SK-N-MC (cell line): ENCODE results near the gene TRPV6.

ENCODE experiments used
- DNase-seq: peaks from one replicate; pipeline ENCODE4 v3.0.0-alpha.2; 2011; ENCODE audit warnings: low read depth, low spot score
- H3K27ac ChIP-seq: fragments of 200-600 bp; sonication (generic); 2 replicates; pipeline ENCODE4 v1.5.1; 2016; ENCODE audit warnings: mixed run types
- H3K36me3 ChIP-seq: fragments of 200-600 bp; sonication (generic); 2 replicates; pipeline ENCODE4 v1.6.1; 2017; ENCODE audit warnings: antibody characterized with exemption, low read length, mixed read lengths; ENCODE audit not compliant: insufficient read depth
- H3K4me3 ChIP-seq: fragments of 200-600 bp; sonication (generic); 2 replicates; pipeline ENCODE4 v1.5.1; 2016
- H3K9ac ChIP-seq: fragments of 200-600 bp; sonication (generic); 2 replicates; pipeline ENCODE4 v1.8.0; 2017; ENCODE audit warnings: mixed run types, mixed read lengths; ENCODE audit not compliant: insufficient read length
- H3K9me3 ChIP-seq: fragments of 200-600 bp; sonication (generic); 2 replicates; pipeline ENCODE4 v1.6.1; 2017; ENCODE audit warnings: low read depth, mild to moderate bottlenecking, antibody characterized with exemption, low read length, moderate library complexity, mixed read lengths
- EZH2 ChIP-seq: fragments of 200-600 bp; sonication (generic); IDR thresholded peaks from one replicate; pipeline ENCODE4 v1.6.1; 2017; ENCODE audit warnings: antibody characterized with exemption
- FOXP2 ChIP-seq: optimal IDR thresholded peaks from 2 replicates; pipeline ENCODE3; 2011; ENCODE audit warnings: mild to moderate bottlenecking, moderate library complexity; ENCODE audit not compliant: insufficient read depth; ENCODE audit errors: extremely low read length, control extremely low read depth
- POLR2AphosphoS5 ChIP-seq: IDR thresholded peaks from 2 replicates; pipeline ENCODE4 v1.6.1; 2012; ENCODE audit warnings: mild to moderate bottlenecking, low read depth, low read length, borderline replicate concordance

TRPV6 gene

GRCh38 chr7:142894112-142894984 is 8.8 kb upstream of the TRPV6 start:
- DNase-seq = no peak
- H3K36me3 ChIP-seq = no peaks in the 10 kb centered on the region
- H3K9ac ChIP-seq = no peak overlapping the region
- H3K27ac ChIP-seq = no peak overlapping the region
- H3K4me3 ChIP-seq = no peak overlapping the region
- H3K9me3 ChIP-seq = no peaks in the 10 kb centered on the region
- TF ChIP-seq POLR2AphosphoS5 = no peak
- no peak for TF ChIP-seq EZH2
- no peak for TF ChIP-seq FOXP2

GRCh38 chr7:142892951-142893350 is 7.4 kb upstream of the TRPV6 start:
- Histone ChIP-seq H3K9me3 (no peaks in the 10 kb centered on the region), H3K36me3 (no peaks in the 10 kb centered on the region), H3K4me3 (no peak overlapping the region), H3K27ac (no peak overlapping the region), H3K9ac (no peak overlapping the region)
- DNase-seq = no peak
- TF ChIP-seq FOXP2 = no peak
- TF ChIP-seq EZH2 = no peak

- no peak for TF ChIP-seq EZH2
- TF ChIP-seq FOXP2 = no peak
- TF ChIP-seq POLR2AphosphoS5 = no peak
- Histone ChIP-seq H3K9me3 (no peaks in the 10 kb centered on the region), H3K36me3 (no peaks in the 10 kb centered on the region), H3K27ac (no peak overlapping the region), H3K9ac (no peak overlapping the region), H3K4me3 (no peak overlapping the region)
- DNase-seq = no peak
Observed at GRCh38 chr7:142891490-142892082, 6.0 kb upstream of the TRPV6 start.

- Histone ChIP-seq H3K9me3 (no peaks in the 10 kb centered on the region), H3K4me3 (no peak overlapping the region), H3K9ac (no peak overlapping the region), H3K27ac (no peak overlapping the region), H3K36me3 (no peaks in the 10 kb centered on the region)
- no peak for TF ChIP-seq FOXP2
- TF ChIP-seq EZH2 = no peak
- TF ChIP-seq POLR2AphosphoS5 = no peak
- DNase-seq = no peak
Observed at GRCh38 chr7:142890874-142891485, 5.4 kb upstream of the TRPV6 start.

- DNase-seq = no peak
- Histone ChIP-seq H3K36me3 (no peaks in the 10 kb centered on the region), H3K27ac (no peak overlapping the region), H3K9ac (no peak overlapping the region), H3K9me3 (no peaks in the 10 kb centered on the region), H3K4me3 (no peak overlapping the region)
- TF ChIP-seq EZH2 (no peak), POLR2AphosphoS5 (no peak), FOXP2 (no peak)
Observed at GRCh38 chr7:142889816-142890215, 4.3 kb upstream of the TRPV6 start.

GRCh38 chr7:142887282-142888015 is 1.9 kb upstream of the TRPV6 start:
- H3K36me3 ChIP-seq = no peaks in the 10 kb centered on the region

GRCh38 chr7:142886866-142887265 is 1.3 kb upstream of the TRPV6 start:
- DNase-seq = no peak
- Histone ChIP-seq H3K36me3 (no peaks in the 10 kb centered on the region), H3K9me3 (no peaks in the 10 kb centered on the region), H3K27ac (no peak overlapping the region), H3K4me3 (no peak overlapping the region), H3K9ac (no peak overlapping the region)
- TF ChIP-seq FOXP2 (no peak), EZH2 (no peak), POLR2AphosphoS5 (no peak)

More at GRCh38 chr7:142887282-142888015, 1.9 kb upstream of the TRPV6 start:
- no peak for DNase-seq
- Histone ChIP-seq H3K9me3 (no peaks in the 10 kb centered on the region), H3K4me3 (no peak overlapping the region), H3K27ac (no peak overlapping the region), H3K9ac (no peak overlapping the region)
- TF ChIP-seq POLR2AphosphoS5 = no peak
- TF ChIP-seq EZH2 = no peak
- TF ChIP-seq FOXP2 = no peak

GRCh38 chr7:142884286-142884640 is 1.3 kb downstream of the TRPV6 start:
- H3K4me3 ChIP-seq = no peak overlapping the region
- no peak overlapping the region for H3K27ac ChIP-seq
- no peak overlapping the region for H3K9ac ChIP-seq
- no peaks in the 10 kb centered on the region for H3K36me3 ChIP-seq
- H3K9me3 ChIP-seq = no peaks in the 10 kb centered on the region
- TF ChIP-seq EZH2 (no peak), POLR2AphosphoS5 (no peak), FOXP2 (no peak)
- DNase-seq = no peak
